OCI-LY7 (cell line): ENCODE measurements around the gene RIMS3. TPM values are rescaled to one million over a fixed set of nuclear protein-coding genes. Genes with fewer than 3 reads are reported as not detected.

Source experiments
- BruUV-seq: library from RNA; stranded (reverse); fragments of 400-500 nt; replicated peaks from 2 replicates; lab custom pipeline; 2021; lab: Mats Ljungman, UMichigan
- CTCF ChIA-PET: fragments of 300-600 bp; sonication (Branson Sonifier 250); formaldehyde crosslinking; loops from one replicate; lab custom pipeline; 2022; ENCODE audit warnings: antibody characterized with exemption; ENCODE audit not compliant: unreplicated experiment; lab: Charles Lee
- POLR2A ChIA-PET: fragments of 300-600 bp; sonication (Branson Sonifier 250); formaldehyde crosslinking; loops from one replicate; lab custom pipeline; 2022; ENCODE audit warnings: antibody characterized with exemption; lab: Charles Lee
- DNase-seq: peaks from one replicate; pipeline ENCODE4 v3.0.0-alpha.2; 2015; ENCODE audit warnings: low spot score
- H2AFZ ChIP-seq: fragments of 200-600 bp; sonication (generic), shearing (Covaris generic); 2 replicates; pipeline ENCODE4 v1.6.1; 2014; ENCODE audit warnings: mild to moderate bottlenecking, antibody characterized with exemption, low read length, moderate library complexity
- H3K27ac ChIP-seq: fragments of 200-600 bp; sonication (generic); 2 replicates; pipeline ENCODE4 v1.5.1; 2014; ENCODE audit warnings: mixed run types, low read depth, mild to moderate bottlenecking, moderate library complexity, low read length, inconsistent platforms; ENCODE audit not compliant: poor library complexity, severe bottlenecking
- H3K36me3 ChIP-seq: fragments of 200-600 bp; sonication (generic); 2 replicates; pipeline ENCODE4 v1.6.1; 2014; ENCODE audit warnings: mild to moderate bottlenecking, antibody characterized with exemption, low read length, moderate library complexity, mixed read lengths; ENCODE audit not compliant: insufficient read depth
- H3K4me1 ChIP-seq: fragments of 200-600 bp; sonication (generic); 2 replicates; pipeline ENCODE4 v1.5.1; 2014; ENCODE audit warnings: mild to moderate bottlenecking, low read length; ENCODE audit not compliant: insufficient read depth, poor library complexity, severe bottlenecking
- H3K4me2 ChIP-seq: fragments of 200-600 bp; sonication (generic); 2 replicates; pipeline ENCODE4 v1.6.1; 2014; ENCODE audit warnings: mild to moderate bottlenecking, low read length
- H3K4me3 ChIP-seq: fragments of 200-600 bp; sonication (generic); 2 replicates; pipeline ENCODE4 v1.5.1; 2014; ENCODE audit warnings: mild to moderate bottlenecking, low read depth, low read length; ENCODE audit not compliant: poor library complexity, severe bottlenecking
- H3K79me2 ChIP-seq: fragments of 200-600 bp; sonication (generic); 2 replicates; pipeline ENCODE4 v1.6.1; 2016; ENCODE audit warnings: low read depth, mild to moderate bottlenecking, low read length, moderate library complexity, mixed read lengths; ENCODE audit not compliant: insufficient read depth
- H3K9me2 ChIP-seq: fragments of 200-600 bp; sonication (generic); 2 replicates; pipeline ENCODE4 v1.6.1; 2016; ENCODE audit warnings: mild to moderate bottlenecking, low read length, mixed read lengths; ENCODE audit not compliant: insufficient read depth
- H3K9me3 ChIP-seq: fragments of 200-600 bp; sonication (generic); 2 replicates; pipeline ENCODE4 v1.6.1; 2014; ENCODE audit warnings: mild to moderate bottlenecking, mixed run types, low read length, mixed read lengths
- H4K20me1 ChIP-seq: fragments of 200-600 bp; sonication (generic); 2 replicates; pipeline ENCODE4 v1.6.1; 2014; ENCODE audit warnings: mild to moderate bottlenecking, antibody characterized with exemption, low read length, moderate library complexity, mixed read lengths; ENCODE audit not compliant: insufficient read depth
- EZH2phosphoT487 ChIP-seq: fragments of 200-600 bp; sonication (generic); IDR thresholded peaks from 2 replicates; pipeline ENCODE4 v1.6.1; 2018; ENCODE audit warnings: low read depth, borderline replicate concordance, mild to moderate bottlenecking, mixed run types, antibody characterized with exemption, low read length, moderate library complexity, mixed read lengths
- intact Hi-C: fragments of 100-400 bp; cut with micrococcal nuclease; formaldehyde crosslinking; loops from one replicate; pipeline ENCODE4 v1.10.0; 2022; ENCODE audit not compliant: unreplicated experiment
- total RNA-seq, 2 experiments: library from RNA; depleted of rRNA in 1 of 2; stranded (reverse); fragments of >200 nt in 1 of 2; shearing (Covaris generic) in 1 of 2; gene quantifications; 2 replicates each; pipeline ENCODE4 v1.2.3, GENCODE V29; 2014 to 2022
- TF ChIP-seq, protein P1 (sequence below): fragments of 200-600 bp; sonication (generic); conservative IDR thresholded peaks from 2 replicates; pipeline ENCODE4 v1.5.1; 2014; ENCODE audit warnings: mild to moderate bottlenecking, antibody characterized with exemption, low read length, moderate library complexity, mixed read lengths

Gene RIMS3
- total RNA-seq, 2 experiments from 2014 or later: 80.3 to 89.3 TPM

DNA sequence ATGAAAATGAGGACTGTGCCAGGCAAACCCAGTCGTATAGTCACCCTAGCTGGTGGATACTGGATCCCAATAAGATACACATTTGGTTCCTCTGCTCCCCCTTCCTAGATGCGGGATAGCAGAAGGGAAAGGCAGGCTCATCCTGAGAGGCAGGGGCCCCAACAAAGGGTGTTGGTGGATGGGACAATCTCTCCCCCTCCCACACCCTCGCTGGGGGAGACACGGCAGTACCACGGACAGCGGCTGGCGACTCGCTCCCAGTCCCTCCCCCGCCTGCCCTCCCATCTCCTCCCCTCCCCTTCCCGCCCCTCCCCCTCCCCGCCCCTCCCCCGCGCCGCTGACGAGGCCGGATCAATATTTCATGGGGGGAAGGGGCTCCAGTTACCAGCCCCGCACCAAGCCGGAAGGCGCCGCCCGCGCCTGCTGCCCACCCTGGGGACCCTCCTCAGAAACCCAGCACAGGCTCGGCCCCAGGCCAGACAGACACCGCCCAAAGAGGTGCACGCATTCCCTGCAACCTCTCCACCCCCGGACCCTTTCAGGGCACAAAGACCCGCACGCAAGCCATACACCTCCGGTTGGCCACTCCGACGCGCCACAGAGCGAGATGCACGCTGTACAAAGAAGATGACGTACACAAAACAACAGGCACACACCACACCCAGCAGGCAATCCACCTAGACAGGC lies 11.5 kb downstream of the RIMS3 start:
- POLR2A ChIA-PET: no interaction called here
- CTCF ChIA-PET: no interaction called here
- BruUV-seq: no TSS peak

DNA sequence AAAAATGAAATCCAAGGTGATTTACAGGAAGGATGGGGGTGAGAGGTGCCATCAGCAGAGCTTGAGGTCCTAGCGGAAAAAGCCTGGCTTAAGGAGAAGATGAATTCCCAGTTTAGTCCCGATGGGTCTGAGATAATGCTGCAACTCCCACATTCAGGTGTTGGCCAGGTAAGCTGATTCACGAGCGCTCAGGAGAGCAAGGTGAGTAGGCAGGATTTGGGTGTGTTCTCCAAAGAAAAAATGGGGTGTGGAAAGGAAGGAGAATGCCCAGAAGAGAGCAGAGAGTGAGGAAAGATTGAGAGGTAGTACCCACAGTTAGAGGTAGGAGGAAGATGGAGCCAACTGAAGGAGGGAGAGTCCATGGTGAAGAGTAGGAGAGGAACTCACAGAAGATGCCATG lies 12.5 kb downstream of the RIMS3 start:
- no peak overlapping the region for H3K4me3 ChIP-seq
- no TSS peak for BruUV-seq
- H3K27ac ChIP-seq: no peak overlapping the region
- H3K4me1 ChIP-seq: no peaks in the 10 kb centered on the region
- CTCF ChIA-PET: no interaction called here
- POLR2A ChIA-PET: interaction anchor here (1.5 kb wide), 1 partner anchor 10 kb away, joined by 4 read pairs; no protein-coding TSS in a partner anchor
- no peak for DNase-seq
- H2AFZ ChIP-seq: no peak overlapping the region
- no peaks in the 10 kb centered on the region for H3K36me3 ChIP-seq
- no peaks in the 10 kb centered on the region for H3K9me2 ChIP-seq
- peaks cover 4% of the 10 kb centered on the region; the same call in 1 of the 2 replicates for H4K20me1 ChIP-seq
- H3K4me2 ChIP-seq: no peak overlapping the region
- no peaks in the 10 kb centered on the region for H3K9me3 ChIP-seq
- intact Hi-C loops: no loop called here
- H3K79me2 ChIP-seq: no peaks in the 10 kb centered on the region
- TF ChIP-seq, protein P1, sequence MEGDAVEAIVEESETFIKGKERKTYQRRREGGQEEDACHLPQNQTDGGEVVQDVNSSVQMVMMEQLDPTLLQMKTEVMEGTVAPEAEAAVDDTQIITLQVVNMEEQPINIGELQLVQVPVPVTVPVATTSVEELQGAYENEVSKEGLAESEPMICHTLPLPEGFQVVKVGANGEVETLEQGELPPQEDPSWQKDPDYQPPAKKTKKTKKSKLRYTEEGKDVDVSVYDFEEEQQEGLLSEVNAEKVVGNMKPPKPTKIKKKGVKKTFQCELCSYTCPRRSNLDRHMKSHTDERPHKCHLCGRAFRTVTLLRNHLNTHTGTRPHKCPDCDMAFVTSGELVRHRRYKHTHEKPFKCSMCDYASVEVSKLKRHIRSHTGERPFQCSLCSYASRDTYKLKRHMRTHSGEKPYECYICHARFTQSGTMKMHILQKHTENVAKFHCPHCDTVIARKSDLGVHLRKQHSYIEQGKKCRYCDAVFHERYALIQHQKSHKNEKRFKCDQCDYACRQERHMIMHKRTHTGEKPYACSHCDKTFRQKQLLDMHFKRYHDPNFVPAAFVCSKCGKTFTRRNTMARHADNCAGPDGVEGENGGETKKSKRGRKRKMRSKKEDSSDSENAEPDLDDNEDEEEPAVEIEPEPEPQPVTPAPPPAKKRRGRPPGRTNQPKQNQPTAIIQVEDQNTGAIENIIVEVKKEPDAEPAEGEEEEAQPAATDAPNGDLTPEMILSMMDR: no peak
- TF ChIP-seq EZH2phosphoT487: no peak

More for the DNA sequence above, 11.5 kb downstream of the RIMS3 start:
- Histone ChIP-seq H3K79me2 (no peaks in the 10 kb centered on the region), H4K20me1 (peaks cover 7% of the 10 kb centered on the region; the same call in 1 of the 2 replicates), H3K4me1 (no peaks in the 10 kb centered on the region), H3K36me3 (peaks cover 9% of the 10 kb centered on the region), H3K4me3 (no peak overlapping the region), H3K9me3 (no peaks in the 10 kb centered on the region), H3K27ac (no peak overlapping the region), H3K4me2 (no peak overlapping the region), H2AFZ (no peak overlapping the region), H3K9me2 (no peaks in the 10 kb centered on the region)
- no peak for TF ChIP-seq EZH2phosphoT487
- TF ChIP-seq, protein P1: no peak
- intact Hi-C loops: no loop called here
- no peak for DNase-seq

DNA sequence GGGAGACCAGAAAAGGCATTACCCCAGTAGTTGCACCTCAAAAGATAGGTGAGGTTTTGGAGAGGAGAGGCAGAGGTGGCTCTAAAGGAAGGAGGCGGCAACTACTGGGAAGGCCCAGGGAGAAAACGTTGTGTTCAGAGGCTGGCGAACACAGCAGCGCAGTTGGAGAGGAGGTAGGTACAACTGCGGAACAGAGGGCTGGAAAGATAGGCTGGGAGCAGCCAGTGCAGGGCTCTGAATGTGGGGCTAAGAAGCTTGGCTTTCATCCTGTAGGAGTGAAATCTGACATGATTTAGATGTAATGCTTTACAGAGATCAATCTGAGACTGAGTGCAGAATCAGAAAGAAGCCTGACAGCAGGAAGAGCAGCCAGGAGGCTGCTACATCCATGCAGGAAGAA lies 13.0 kb downstream of the RIMS3 start:
- Histone ChIP-seq H3K9me3 (no peaks in the 10 kb centered on the region), H3K4me2 (no peak overlapping the region), H4K20me1 (peaks cover 4% of the 10 kb centered on the region; the same call in 1 of the 2 replicates), H3K4me3 (no peak overlapping the region), H3K4me1 (no peaks in the 10 kb centered on the region), H2AFZ (no peak overlapping the region), H3K27ac (no peak overlapping the region), H3K79me2 (no peaks in the 10 kb centered on the region), H3K36me3 (no peaks in the 10 kb centered on the region), H3K9me2 (no peaks in the 10 kb centered on the region)
- intact Hi-C loops: no loop called here
- DNase-seq: no peak
- ChIA-PET CTCF (no interaction called here), POLR2A (interaction anchor here (1.5 kb wide), 1 partner anchor 11 kb away, joined by 4 read pairs; no protein-coding TSS in a partner anchor)
- no peak for TF ChIP-seq EZH2phosphoT487
- TF ChIP-seq, protein P1: no peak
- BruUV-seq: no TSS peak
